Measurements from ENCODE around the gene SBNO2. TPM values are rescaled to one million over a fixed set of nuclear protein-coding genes. Genes with fewer than 3 reads are reported as not detected.

The SBNO2 gene
- total and polyA plus RNA-seq, 2 donors (not counting 3 experiments of a cell fraction or from before 2014, with no cell fraction given) = 31.4 to 65.7 TPM

DNA sequence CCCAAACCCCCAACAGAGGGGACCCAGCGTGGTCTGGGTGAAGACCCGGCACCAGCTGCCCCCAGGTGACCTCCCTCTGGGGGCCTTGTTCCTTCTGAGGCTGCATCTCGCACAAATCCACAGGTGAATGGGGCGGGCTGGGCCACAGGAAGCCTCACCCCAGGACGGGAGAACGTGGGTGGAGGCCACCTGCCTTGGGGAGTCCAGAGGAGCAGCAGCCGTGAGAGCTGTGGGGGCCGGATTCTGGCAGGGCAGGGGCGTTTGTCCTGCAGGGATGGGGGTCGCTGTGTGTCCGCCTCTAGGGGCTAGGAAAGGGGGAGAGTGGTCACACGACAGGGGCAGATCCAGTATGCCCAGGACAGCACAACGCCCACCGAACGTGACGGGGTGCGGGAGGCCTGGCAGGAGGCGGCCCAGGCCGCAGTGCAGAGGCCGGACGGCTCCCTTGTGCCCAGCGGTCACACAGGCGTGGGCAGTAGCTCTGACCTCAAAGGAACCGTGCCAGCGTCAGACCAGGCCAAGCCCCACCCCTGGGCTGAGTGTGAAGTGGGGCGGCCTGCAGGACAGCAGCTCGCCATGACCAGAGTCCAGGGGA is 85.6 kb downstream of the SBNO2 start:
- dilution Hi-C loops (cut with MboI; ENCODE audit: extremely low pct_ligation_motif_present, low sequenced_read_pairs) = no loop called here
- no peaks in the 10 kb centered on the region for H4K20me1 ChIP-seq (replicated peaks; ENCODE audit: control insufficient read depth, extremely low read depth, insufficient read depth, low read length)
- no peaks in the 10 kb centered on the region for H3K27me3 ChIP-seq (ENCODE audit: control insufficient read depth in 2 of 2, insufficient read depth in 2 of 2, low read length in 2 of 2)
- H2AFZ ChIP-seq (ENCODE audit: low read depth, low read length) = no peak overlapping the region
- H3K4me2 ChIP-seq (ENCODE audit: insufficient read depth, low read length) = no peak overlapping the region
- CTCF ChIA-PET = no interaction called here
- H3K9me3 ChIP-seq (replicated peaks; ENCODE audit: control insufficient read depth, insufficient read depth, low read length) = no peaks in the 10 kb centered on the region
- H3K9me1 ChIP-seq (replicated peaks; ENCODE audit: control insufficient read depth, extremely low read depth, insufficient read depth, low read length) = no peaks in the 10 kb centered on the region
- peaks cover 6% of the 10 kb centered on the region for H3K79me2 ChIP-seq (ENCODE audit: control insufficient read depth, insufficient read depth, low read length)
- POLR2A ChIA-PET = no interaction called here
- no peak overlapping the region for H3K9ac ChIP-seq (replicated peaks; ENCODE audit: extremely low read depth, insufficient read depth, low read length)
- H3K27ac ChIP-seq (ENCODE audit: insufficient read depth, low read depth, low read length) = no peak overlapping the region
- no peak for DNase-seq (ENCODE audit: low read depth, low spot score)
- TF ChIP-seq MYC (IDR thresholded peaks at IDR 0.05; ENCODE audit: low read depth, low read length) (no peak), JUN (IDR thresholded peaks at IDR 0.05; ENCODE audit: borderline replicate concordance, insufficient read depth, insufficient read length, low read depth) (no peak), CTCF (IDR thresholded peaks at IDR 0.05; ENCODE audit: extremely low read depth in 1 of 2, insufficient read depth in 1 of 2, low read depth in 1 of 2, low read length in 2 of 2) (no peak), POLR2AphosphoS5 (IDR thresholded peaks at IDR 0.05; ENCODE audit: insufficient read depth, low read depth, low read length) (no peak), EZH2 (IDR thresholded peaks at IDR 0.05; ENCODE audit: borderline replicate concordance, low read depth, low read length, severe bottlenecking) (no peak), FOS (IDR thresholded peaks at IDR 0.05; ENCODE audit: borderline replicate concordance, insufficient read depth, low read length) (no peak), GATA2 (IDR thresholded peaks at IDR 0.05; ENCODE audit: insufficient read depth, insufficient read length, low read depth, low read length) (no peak), POLR2A (IDR thresholded peaks at IDR 0.05; ENCODE audit: low read depth, low read length) (no peak)
- TF ChIP-seq, protein P1, sequence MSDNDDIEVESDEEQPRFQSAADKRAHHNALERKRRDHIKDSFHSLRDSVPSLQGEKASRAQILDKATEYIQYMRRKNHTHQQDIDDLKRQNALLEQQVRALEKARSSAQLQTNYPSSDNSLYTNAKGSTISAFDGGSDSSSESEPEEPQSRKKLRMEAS (IDR thresholded peaks at IDR 0.05; ENCODE audit: insufficient read depth, insufficient read length) = no peak
- no TSS peak for BruUV-seq (replicated peaks)
- no peak overlapping the region for H3K4me3 ChIP-seq (replicated peaks in 1 of 3; ENCODE audit: insufficient read depth in 1 of 3, low read depth in 1 of 3, low read length in 3 of 3)
- no peak for FAIRE-seq
- H3K4me1 ChIP-seq (ENCODE audit: control insufficient read depth, extremely low read depth, insufficient read depth, low read length) = peaks cover under 1% of the 10 kb centered on the region
- peaks cover 9 to 26% of the 10 kb centered on the region in 2 experiments for H3K36me3 ChIP-seq (ENCODE audit: control insufficient read depth in 2 of 2, extremely low read depth in 1 of 2, insufficient read depth in 2 of 2, low read length in 2 of 2)
- intact Hi-C loops (cut with micrococcal nuclease) = no loop called here

Measured in endothelial cell of umbilical vein (primary cell).